Mesendoderm (in vitro differentiated cells): ENCODE measurements around the gene HEY2. TPM values are rescaled to one million over a fixed set of nuclear protein-coding genes. Genes with fewer than 3 reads are reported as not detected.
"Not testable (repeated sequence)": the region's sequence is repeated elsewhere in the genome, so short reads cannot be mapped to it uniquely, and the experiment has no call there.

ENCODE experiments used
- DNase-seq: peaks from one replicate; pipeline ENCODE4 v3.0.0; 2013
- H2AK5ac ChIP-seq: 2 replicates; pipeline ENCODE4 v1.6.1; 2013; ENCODE audit warnings: low read length, inconsistent platforms
- H2BK120ac ChIP-seq: 2 replicates; pipeline ENCODE4 v1.6.1; 2013; ENCODE audit warnings: low read depth, mild to moderate bottlenecking, low read length, moderate library complexity, mixed read lengths
- H2BK15ac ChIP-seq: replicated peaks from 2 replicates; pipeline ENCODE4 v1.6.1; 2013; ENCODE audit warnings: low read depth, mild to moderate bottlenecking, moderate library complexity
- H2BK5ac ChIP-seq: 2 replicates; pipeline ENCODE4 v1.6.1; 2013; ENCODE audit warnings: low read length, inconsistent platforms
- H3K18ac ChIP-seq: 2 replicates; pipeline ENCODE4 v1.6.1; 2013; ENCODE audit warnings: mild to moderate bottlenecking, low read length, mixed read lengths
- H3K23ac ChIP-seq: one replicate; pipeline ENCODE4 v1.6.1; 2013; ENCODE audit warnings: low read length
- H3K27ac ChIP-seq: 2 replicates; pipeline ENCODE4 v1.5.1; 2013; ENCODE audit warnings: low read depth, mild to moderate bottlenecking, inconsistent platforms, low read length, moderate library complexity
- H3K27me3 ChIP-seq: 2 replicates; pipeline ENCODE4 v1.6.1; 2013; ENCODE audit warnings: low read length, control low read depth, mild to moderate bottlenecking, inconsistent platforms; ENCODE audit not compliant: insufficient read depth, poor library complexity
- H3K36me3 ChIP-seq: 2 replicates; pipeline ENCODE4 v1.6.1; 2013; ENCODE audit warnings: low read length, inconsistent platforms; ENCODE audit not compliant: control insufficient read depth, insufficient read depth
- H3K4ac ChIP-seq: one replicate; pipeline ENCODE4 v1.6.1; 2013; ENCODE audit warnings: low read depth, mild to moderate bottlenecking, low read length, moderate library complexity
- H3K4me1 ChIP-seq: 2 replicates; pipeline ENCODE4 v1.6.1; 2013; ENCODE audit warnings: low read depth, low read length, inconsistent platforms; ENCODE audit not compliant: control insufficient read depth
- H3K4me2 ChIP-seq: 2 replicates; pipeline ENCODE4 v1.6.1; 2013; ENCODE audit warnings: low read length
- H3K4me3 ChIP-seq: 2 replicates; pipeline ENCODE4 v1.5.1; 2013; ENCODE audit warnings: mild to moderate bottlenecking, low read length
- H3K56ac ChIP-seq: one replicate; pipeline ENCODE4 v1.6.1; 2013; ENCODE audit warnings: low read length
- H3K79me1 ChIP-seq: 2 replicates; pipeline ENCODE4 v1.6.1; 2013; ENCODE audit warnings: low read length, inconsistent platforms
- H3K79me2 ChIP-seq: 2 replicates; pipeline ENCODE4 v1.6.1; 2013; ENCODE audit warnings: mild to moderate bottlenecking, low read length; ENCODE audit not compliant: control insufficient read depth, insufficient read depth
- H3K9ac ChIP-seq: 2 replicates; pipeline ENCODE4 v1.6.1; 2013; ENCODE audit warnings: low read length, inconsistent platforms
- H4K5ac ChIP-seq: one replicate; pipeline ENCODE4 v1.6.1; 2013; ENCODE audit warnings: low read length
- H4K8ac ChIP-seq: one replicate; pipeline ENCODE4 v1.6.1; 2013; ENCODE audit warnings: low read depth, mild to moderate bottlenecking, control low read depth, low read length, moderate library complexity
- WGBS: extraction: QIAGEN DNeasy Blood & Tissue Kit; methylation state at CpG from one replicate; pipeline ENCODE4 v1.1.7; 2013; ENCODE audit warnings: low lambda C conversion rate, missing lambda C conversion rate; ENCODE audit not compliant: insufficient coverage; ENCODE audit errors: extremely low coverage; 5-methylcytosine and 5-hydroxymethylcytosine counted together
- polyA plus RNA-seq, 2 experiments: library from polyadenylated mRNA; stranded (reverse); fragments of 200-250 nt; gene quantifications; one replicate each; pipeline ENCODE4 v1.2.3, GENCODE V29; 2013

Gene HEY2
- 11.1 TPM for polyA plus RNA-seq (2013, experiment 1 of 2)
- polyA plus RNA-seq (2013, experiment 2 of 2): 11.3 TPM

GRCh38 chr6:125749173-125749864, at the start of gene HEY2:
Gene HEY2, plus strand, starts transcription at chr6:125749632. Its CDS starts 145 bp downstream, at chr6:125749777.
- H3K4me2 ChIP-seq: peak within 1 kb of the TSS; percentile 70
- H3K23ac ChIP-seq: peak within 1 kb of the TSS; percentile 69
- H2BK120ac ChIP-seq: no peak within 1 kb of the TSS
- H3K56ac ChIP-seq: peak within 1 kb of the TSS; percentile 89
- WGBS: no CpG with 5 or more reads among the region's 95 CpGs
- no peak within 1 kb of the TSS for H4K8ac ChIP-seq
- peak; percentile 95 for DNase-seq
- H3K9ac ChIP-seq: peak within 1 kb of the TSS; percentile 77
- H3K4me1 ChIP-seq: peaks cover 5% of the 10 kb centered on the region
- no peaks in the 10 kb centered on the region for H3K27me3 ChIP-seq
- peak within 1 kb of the TSS; percentile 76 for H3K4me3 ChIP-seq
- H3K18ac ChIP-seq: peak within 1 kb of the TSS; percentile 44
- H3K79me2 ChIP-seq: peaks cover 2% of the 10 kb centered on the region
- peak within 1 kb of the TSS; percentile 40 for H3K4ac ChIP-seq
- no peak within 1 kb of the TSS for H2BK15ac ChIP-seq
- H4K5ac ChIP-seq: no peak within 1 kb of the TSS
- H3K79me1 ChIP-seq: no peaks in the 10 kb centered on the region
- H3K36me3 ChIP-seq: no peaks in the 10 kb centered on the region
- no peak within 1 kb of the TSS for H2BK5ac ChIP-seq
- peak within 1 kb of the TSS; percentile 22 for H3K27ac ChIP-seq
- H2AK5ac ChIP-seq: no peak within 1 kb of the TSS

GRCh38 chr6:125700581-125701353, 48.7 kb upstream of the HEY2 start:
- Histone ChIP-seq H3K27ac (peak overlapping the region; percentile 30), H4K5ac (no peak overlapping the region), H3K9ac (peak overlapping the region; percentile 3), H3K4ac (peak overlapping the region; percentile 72), H3K4me1 (peaks cover 7% of the 10 kb centered on the region), H2BK5ac (peak overlapping the region; percentile 32), H3K79me2 (no peaks in the 10 kb centered on the region), H3K23ac (no peak overlapping the region), H3K18ac (peak overlapping the region; percentile 61), H3K27me3 (no peaks in the 10 kb centered on the region), H3K4me3 (no peak overlapping the region), H3K56ac (peak overlapping the region; percentile 66), H3K36me3 (no peaks in the 10 kb centered on the region), H2AK5ac (no peak overlapping the region), H2BK120ac (peak overlapping the region; percentile 67), H4K8ac (no peak overlapping the region), H2BK15ac (no peak overlapping the region), H3K4me2 (no peak overlapping the region), H3K79me1 (no peaks in the 10 kb centered on the region)
- peak; percentile 66 for DNase-seq
- no CpG with 5 or more reads among the region's 3 CpGs for WGBS

- no peak overlapping the region for H4K8ac ChIP-seq
- no peaks in the 10 kb centered on the region for H3K36me3 ChIP-seq
- no peak overlapping the region for H4K5ac ChIP-seq
- peaks cover 7% of the 10 kb centered on the region for H3K4me1 ChIP-seq
- H3K18ac ChIP-seq: peak overlapping the region; percentile 61
- no peak overlapping the region for H2BK15ac ChIP-seq
- H2AK5ac ChIP-seq: no peak overlapping the region
- no peak overlapping the region for H3K23ac ChIP-seq
- no peak overlapping the region for H3K4me3 ChIP-seq
- H3K9ac ChIP-seq: no peak overlapping the region
- DNase-seq: peak; percentile 60
- no peaks in the 10 kb centered on the region for H3K79me2 ChIP-seq
- H3K4ac ChIP-seq: peak overlapping the region; percentile 72
- H3K79me1 ChIP-seq: no peaks in the 10 kb centered on the region
- H3K56ac ChIP-seq: no peak overlapping the region
- H2BK120ac ChIP-seq: no peak overlapping the region
- H3K27ac ChIP-seq: peak overlapping the region; percentile 18
- H2BK5ac ChIP-seq: peak overlapping the region; percentile 16
- H3K4me2 ChIP-seq: no peak overlapping the region
- H3K27me3 ChIP-seq: no peaks in the 10 kb centered on the region
- no CpG with 5 or more reads among the region's 1 CpG for WGBS
Observed at GRCh38 chr6:125701354-125701668, 48.1 kb upstream of the HEY2 start.

- H3K27ac ChIP-seq, H2BK120ac ChIP-seq, DNase-seq, H3K79me1 ChIP-seq, H3K4ac ChIP-seq, H3K27me3 ChIP-seq, H3K79me2 ChIP-seq, H3K4me3 ChIP-seq, H4K8ac ChIP-seq, H3K23ac ChIP-seq, H4K5ac ChIP-seq, H2BK15ac ChIP-seq, H2AK5ac ChIP-seq, H3K9ac ChIP-seq, H3K56ac ChIP-seq, H3K4me2 ChIP-seq, H2BK5ac ChIP-seq, H3K18ac ChIP-seq, H3K4me1 ChIP-seq, H3K36me3 ChIP-seq: not testable (repeated sequence)
- WGBS: no CpG with 5 or more reads among the region's 5 CpGs
Observed at GRCh38 chr6:125703882-125704281, 45.5 kb upstream of the HEY2 start.

DNA sequence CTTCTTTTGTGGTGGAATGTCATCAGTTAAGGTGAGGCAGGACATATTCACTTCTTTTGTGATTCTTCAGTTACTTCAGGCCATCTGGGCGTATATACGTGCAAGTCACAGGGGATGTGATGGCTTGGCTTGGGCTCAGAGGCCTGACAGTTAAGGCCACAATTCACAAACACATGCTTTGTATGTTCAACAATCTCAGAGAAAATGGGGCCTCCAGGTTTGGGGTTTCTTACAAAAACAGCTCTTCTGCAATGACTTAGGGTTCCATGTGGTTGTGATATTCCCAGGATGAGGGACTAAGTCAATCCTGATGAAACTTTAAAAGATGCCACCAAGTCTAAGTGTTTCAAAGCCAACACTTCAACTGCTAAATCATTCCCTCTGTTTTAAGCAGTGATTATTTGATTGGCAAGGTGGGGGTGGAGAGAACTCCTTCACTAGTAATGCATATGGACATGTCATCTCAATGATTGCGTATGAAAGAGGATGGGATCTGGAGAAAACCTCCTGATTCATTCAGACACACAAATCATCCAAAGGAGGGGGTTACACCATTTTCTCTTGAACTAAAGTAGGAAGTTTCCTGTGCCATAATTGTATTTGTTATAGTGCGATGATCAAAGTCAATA, 41.7 kb upstream of the HEY2 start:
- H3K79me2 ChIP-seq: no peaks in the 10 kb centered on the region
- no CpG with 5 or more reads among the region's 4 CpGs for WGBS
- H4K8ac ChIP-seq: no peak overlapping the region
- no peak overlapping the region for H3K56ac ChIP-seq
- peak overlapping the region; percentile 1 for H3K18ac ChIP-seq
- no peak overlapping the region for H2BK5ac ChIP-seq
- peak overlapping the region; percentile 43 for H3K27ac ChIP-seq
- H3K4me1 ChIP-seq: no peaks in the 10 kb centered on the region
- no peak overlapping the region for H2BK120ac ChIP-seq
- H2BK15ac ChIP-seq: no peak overlapping the region
- H4K5ac ChIP-seq: no peak overlapping the region
- no peak overlapping the region for H2AK5ac ChIP-seq
- H3K4ac ChIP-seq: no peak overlapping the region
- peak; percentile 24 for DNase-seq
- no peaks in the 10 kb centered on the region for H3K27me3 ChIP-seq
- H3K4me3 ChIP-seq: no peak overlapping the region
- H3K36me3 ChIP-seq: no peaks in the 10 kb centered on the region
- no peak overlapping the region for H3K4me2 ChIP-seq
- no peaks in the 10 kb centered on the region for H3K79me1 ChIP-seq
- no peak overlapping the region for H3K9ac ChIP-seq
- H3K23ac ChIP-seq: no peak overlapping the region
